IPS-18a (cell line): Measurements from ENCODE around the gene WIPI1.
"Not testable (repeated sequence)": the region's sequence is repeated elsewhere in the genome, so short reads cannot be mapped to it uniquely, and the experiment has no call there.

ENCODE experiments used
- H3K27ac ChIP-seq: one replicate; pipeline ENCODE4 v1.5.1; 2013; ENCODE audit warnings: low read length
- H3K27me3 ChIP-seq: one replicate; pipeline ENCODE4 v1.6.1; 2013; ENCODE audit warnings: mild to moderate bottlenecking, low read length; ENCODE audit not compliant: control insufficient read depth, insufficient read depth
- H3K36me3 ChIP-seq: one replicate; pipeline ENCODE4 v1.6.1; 2013; ENCODE audit warnings: low read depth, low read length; ENCODE audit not compliant: control insufficient read depth
- H3K4me1 ChIP-seq: one replicate; pipeline ENCODE4 v1.6.1; 2013; ENCODE audit warnings: low read depth, low read length; ENCODE audit not compliant: control insufficient read depth
- H3K4me3 ChIP-seq: one replicate; pipeline ENCODE4 v1.5.1; 2013; ENCODE audit warnings: low read length
- H3K9ac ChIP-seq: one replicate; pipeline ENCODE4 v1.6.1; 2013; ENCODE audit warnings: mild to moderate bottlenecking, low read length, moderate library complexity
- H3K9me3 ChIP-seq: one replicate; pipeline ENCODE4 v1.6.1; 2013; ENCODE audit warnings: low read depth, low read length; ENCODE audit not compliant: control insufficient read depth

Gene WIPI1

GRCh38 chr17:68457168-68457538 lies at the start of gene WIPI1:
WIPI1 (minus strand) TSS chr17:68457496; CDS start chr17:68457421, 75 bp downstream.
- Histone ChIP-seq H3K4me3 (peak within 1 kb of the TSS; percentile 81), H3K36me3 (no peaks in the 10 kb centered on the region), H3K9ac (peak within 1 kb of the TSS; percentile 43), H3K27ac (no peak within 1 kb of the TSS), H3K4me1 (peaks cover 30% of the 10 kb centered on the region), H3K27me3 (peaks cover 15% of the 10 kb centered on the region), H3K9me3 (no peaks in the 10 kb centered on the region)

- Histone ChIP-seq H3K9me3 (no peaks in the 10 kb centered on the region), H3K4me1 (no peaks in the 10 kb centered on the region), H3K36me3 (no peaks in the 10 kb centered on the region), H3K27me3 (no peaks in the 10 kb centered on the region), H3K9ac (no peak overlapping the region), H3K4me3 (no peak overlapping the region), H3K27ac (no peak overlapping the region)
Measured at GRCh38 chr17:68505951-68506350, 48.7 kb upstream of the WIPI1 start.

GRCh38 chr17:68501074-68501473 lies 43.8 kb upstream of the WIPI1 start:
- no peaks in the 10 kb centered on the region for H3K36me3 ChIP-seq
- no peak overlapping the region for H3K27ac ChIP-seq
- H3K4me1 ChIP-seq: no peaks in the 10 kb centered on the region
- no peak overlapping the region for H3K9ac ChIP-seq
- no peaks in the 10 kb centered on the region for H3K27me3 ChIP-seq
- H3K4me3 ChIP-seq: no peak overlapping the region
- H3K9me3 ChIP-seq: no peaks in the 10 kb centered on the region

GRCh38 chr17:68499587-68499986 lies 42.3 kb upstream of the WIPI1 start:
- no peak overlapping the region for H3K9ac ChIP-seq
- no peaks in the 10 kb centered on the region for H3K9me3 ChIP-seq
- no peaks in the 10 kb centered on the region for H3K4me1 ChIP-seq
- no peak overlapping the region for H3K27ac ChIP-seq
- H3K4me3 ChIP-seq: no peak overlapping the region
- no peaks in the 10 kb centered on the region for H3K27me3 ChIP-seq
- H3K36me3 ChIP-seq: no peaks in the 10 kb centered on the region

GRCh38 chr17:68498479-68499326 lies 41.4 kb upstream of the WIPI1 start:
- Histone ChIP-seq H3K27ac (no peak overlapping the region), H3K9me3 (no peaks in the 10 kb centered on the region), H3K27me3 (no peaks in the 10 kb centered on the region), H3K9ac (no peak overlapping the region), H3K4me1 (no peaks in the 10 kb centered on the region), H3K36me3 (no peaks in the 10 kb centered on the region), H3K4me3 (no peak overlapping the region)

GRCh38 chr17:68497885-68498319 lies 40.6 kb upstream of the WIPI1 start:
- H3K4me3 ChIP-seq: no peak overlapping the region

GRCh38 chr17:68495081-68495480 lies 37.8 kb upstream of the WIPI1 start:
- Histone ChIP-seq H3K27me3 (no peaks in the 10 kb centered on the region), H3K27ac (no peak overlapping the region), H3K4me3 (no peak overlapping the region), H3K36me3 (no peaks in the 10 kb centered on the region), H3K4me1 (peaks cover 4% of the 10 kb centered on the region), H3K9ac (no peak overlapping the region), H3K9me3 (no peaks in the 10 kb centered on the region)

More at GRCh38 chr17:68497885-68498319, 40.6 kb upstream of the WIPI1 start:
- Histone ChIP-seq H3K36me3 (no peaks in the 10 kb centered on the region), H3K9ac (no peak overlapping the region), H3K27ac (no peak overlapping the region), H3K27me3 (no peaks in the 10 kb centered on the region), H3K9me3 (no peaks in the 10 kb centered on the region), H3K4me1 (no peaks in the 10 kb centered on the region)

- H3K9me3 ChIP-seq, H3K9ac ChIP-seq, H3K27me3 ChIP-seq, H3K4me3 ChIP-seq, H3K36me3 ChIP-seq, H3K27ac ChIP-seq, H3K4me1 ChIP-seq: not testable (repeated sequence)
Measured at GRCh38 chr17:68492394-68493054, 35.2 kb upstream of the WIPI1 start.

- H3K36me3 ChIP-seq: no peaks in the 10 kb centered on the region
- H3K9me3 ChIP-seq: no peaks in the 10 kb centered on the region
- H3K9ac ChIP-seq: no peak overlapping the region
- no peaks in the 10 kb centered on the region for H3K27me3 ChIP-seq
- H3K27ac ChIP-seq: no peak overlapping the region
- H3K4me1 ChIP-seq: peaks cover 4% of the 10 kb centered on the region
- no peak overlapping the region for H3K4me3 ChIP-seq
Measured at GRCh38 chr17:68491381-68492231, 34.3 kb upstream of the WIPI1 start.

GRCh38 chr17:68489919-68490318 lies 32.6 kb upstream of the WIPI1 start:
- H3K27me3 ChIP-seq: no peaks in the 10 kb centered on the region
- peaks cover 4% of the 10 kb centered on the region for H3K4me1 ChIP-seq
- H3K4me3 ChIP-seq: no peak overlapping the region
- no peak overlapping the region for H3K27ac ChIP-seq
- H3K9ac ChIP-seq: no peak overlapping the region
- H3K9me3 ChIP-seq: no peaks in the 10 kb centered on the region
- H3K36me3 ChIP-seq: no peaks in the 10 kb centered on the region

- no peaks in the 10 kb centered on the region for H3K36me3 ChIP-seq
- no peak overlapping the region for H3K27ac ChIP-seq
- H3K27me3 ChIP-seq: no peaks in the 10 kb centered on the region
- H3K4me1 ChIP-seq: peaks cover 3% of the 10 kb centered on the region
- H3K9me3 ChIP-seq: no peaks in the 10 kb centered on the region
- H3K9ac ChIP-seq: no peak overlapping the region
- no peak overlapping the region for H3K4me3 ChIP-seq
Measured at GRCh38 chr17:68484458-68484857, 27.2 kb upstream of the WIPI1 start.
